ENCODE data around the gene CCL16. TPM values are rescaled to one million over a fixed set of nuclear protein-coding genes. Genes with fewer than 3 reads are reported as not detected.
"Not testable (repeated sequence)": the region's sequence is repeated elsewhere in the genome, so short reads cannot be mapped to it uniquely, and the experiment has no call there.

Gene CCL16
- total and polyA plus RNA-seq, 3 experiments from 2014 or later, result not detected

DNA sequence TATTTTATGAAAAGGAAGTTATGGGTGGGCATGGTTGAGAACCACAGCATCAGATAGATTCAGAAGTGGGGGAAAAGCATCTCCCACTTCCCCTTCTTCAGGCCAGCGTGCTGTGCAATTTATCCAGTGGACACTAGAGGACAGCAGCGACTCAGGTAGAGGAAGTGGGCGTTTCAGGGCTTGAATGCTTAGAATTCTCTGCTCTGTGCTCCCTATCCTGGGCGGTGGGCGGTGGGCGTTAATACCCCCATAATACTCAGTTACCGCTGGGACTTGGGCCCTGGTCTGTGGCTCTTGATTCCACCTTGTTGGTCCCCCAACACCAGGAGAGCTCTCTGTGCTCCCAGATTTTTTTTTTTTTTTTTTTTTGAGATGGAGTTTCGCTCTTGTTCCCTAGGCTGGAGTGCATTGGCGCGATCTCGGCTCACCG, 34.1 kb downstream of the CCL16 start:
- Mint-ChIP-seq H3K27ac (peak overlapping the region in 2 of 8 donors; percentile 22 to 75), H3K4me1 (peaks cover 7 to 26% (median 10%) of the 10 kb centered on the region in 3 donors), H3K36me3 (no peaks in the 10 kb centered on the region), H3K9me3 (peaks cover 0 to 1% (median 0%) of the 10 kb centered on the region in 5 donors), H3K4me3 (peak overlapping the region in 5 of 7 donors; percentile 44 to 72 (median 55)), H3K27me3 (no peaks in the 10 kb centered on the region)
- CTCF ChIA-PET, result interaction anchor here (0.7 to 4.2 kb wide), 10 partner anchors 16 to 549 kb away, joined by 3 to 13 read pairs (median 4); partner anchors contain the start of gene RDM1
- Histone ChIP-seq H3K9me3 (ENCODE audit: low read length) (no peaks in the 10 kb centered on the region), H3K36me3 (ENCODE audit: insufficient read depth, low read length) (no peaks in the 10 kb centered on the region), H3K27me3 (ENCODE audit: insufficient read depth, low read length, poor library complexity, severe bottlenecking) (no peaks in the 10 kb centered on the region), H3K27ac (ENCODE audit: low read depth, low read length) (no peak overlapping the region), H3K4me1 (ENCODE audit: insufficient read depth, low read length) (no peaks in the 10 kb centered on the region), H3K4me3 (ENCODE audit: low read length) (no peak overlapping the region)
- DNase-seq, result peak; percentile 14 to 68 (median 21)
- POLR2A ChIA-PET, result interaction anchor here (0.6 to 1.4 kb wide), 2 partner anchors 68 to 79 kb away, joined by 3 read pairs; partner anchors contain the start of gene CCL5

DNA sequence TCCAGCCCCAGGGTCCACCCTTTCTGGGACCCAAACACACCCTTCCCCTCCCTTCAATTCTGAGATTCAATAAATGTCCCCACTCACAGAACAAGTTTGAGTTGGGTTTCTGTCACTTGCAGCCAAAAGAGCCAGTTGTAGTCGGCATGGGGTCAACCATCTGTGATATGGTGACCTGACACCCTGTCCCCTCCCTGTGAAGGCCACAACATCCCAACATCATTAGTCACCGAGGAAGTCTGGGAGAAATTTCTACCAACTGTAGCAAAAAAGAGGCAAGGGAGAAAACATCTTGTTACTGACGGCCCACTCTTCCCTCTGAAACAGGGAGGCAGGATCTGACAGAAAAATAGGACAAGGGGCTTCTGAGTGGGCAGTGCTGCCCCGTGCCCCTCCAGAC, 37.1 kb downstream of the CCL16 start:
- no peaks in the 10 kb centered on the region for H3K27me3 ChIP-seq (ENCODE audit: insufficient read depth, low read length, poor library complexity, severe bottlenecking)
- POLR2A ChIA-PET, result no interaction called here
- CTCF ChIA-PET, result interaction anchor here (1.2 kb wide), 1 partner anchor 129 kb away, joined by 4 read pairs; no protein-coding TSS in a partner anchor
- Mint-ChIP-seq H3K4me3 (no peak overlapping the region), H3K27me3 (no peaks in the 10 kb centered on the region), H3K9me3 (peaks cover 0 to 1% (median 0%) of the 10 kb centered on the region in 5 donors), H3K27ac (peak overlapping the region in 1 of 8 donors; percentile 27), H3K36me3 (no peaks in the 10 kb centered on the region), H3K4me1 (peaks cover 7 to 26% (median 10%) of the 10 kb centered on the region in 3 donors)
- no peak overlapping the region for H3K27ac ChIP-seq (ENCODE audit: low read depth, low read length)
- no peak overlapping the region for H3K4me3 ChIP-seq (ENCODE audit: low read length)
- H3K9me3 ChIP-seq (ENCODE audit: low read length), result no peaks in the 10 kb centered on the region
- no peaks in the 10 kb centered on the region for H3K36me3 ChIP-seq (ENCODE audit: insufficient read depth, low read length)
- DNase-seq, result no peak
- no peaks in the 10 kb centered on the region for H3K4me1 ChIP-seq (ENCODE audit: insufficient read depth, low read length)

DNA sequence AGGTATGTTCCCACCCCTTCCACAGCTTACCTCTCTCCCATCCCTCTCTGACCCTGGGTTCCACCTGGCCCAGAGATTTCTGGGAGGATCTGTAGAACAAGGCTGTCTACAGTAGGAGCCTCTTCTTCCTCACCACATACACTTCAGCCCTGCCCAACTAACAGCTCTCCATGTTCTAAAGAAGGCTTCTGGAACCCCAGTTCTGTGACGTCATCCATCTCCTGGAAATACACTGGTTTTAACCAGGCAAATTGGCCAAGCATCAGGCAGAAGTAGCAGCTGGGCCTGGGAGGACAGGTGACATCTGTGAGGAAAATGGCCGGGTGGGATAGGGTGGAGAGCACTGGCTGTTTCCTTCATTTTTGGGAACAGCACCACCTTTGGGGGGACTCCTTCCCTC, 37.8 kb downstream of the CCL16 start, which contains the start of gene LYZL6:
TSS of gene LYZL6 (minus strand) at position 177 of the 400 bp plus-strand sequence. CDS start 4,357 bp downstream, outside the sequence.
- CTCF ChIA-PET, result interaction anchor here (1.3 kb wide), 1 partner anchor 205 kb away, joined by 4 read pairs; no protein-coding TSS in a partner anchor

DNA sequence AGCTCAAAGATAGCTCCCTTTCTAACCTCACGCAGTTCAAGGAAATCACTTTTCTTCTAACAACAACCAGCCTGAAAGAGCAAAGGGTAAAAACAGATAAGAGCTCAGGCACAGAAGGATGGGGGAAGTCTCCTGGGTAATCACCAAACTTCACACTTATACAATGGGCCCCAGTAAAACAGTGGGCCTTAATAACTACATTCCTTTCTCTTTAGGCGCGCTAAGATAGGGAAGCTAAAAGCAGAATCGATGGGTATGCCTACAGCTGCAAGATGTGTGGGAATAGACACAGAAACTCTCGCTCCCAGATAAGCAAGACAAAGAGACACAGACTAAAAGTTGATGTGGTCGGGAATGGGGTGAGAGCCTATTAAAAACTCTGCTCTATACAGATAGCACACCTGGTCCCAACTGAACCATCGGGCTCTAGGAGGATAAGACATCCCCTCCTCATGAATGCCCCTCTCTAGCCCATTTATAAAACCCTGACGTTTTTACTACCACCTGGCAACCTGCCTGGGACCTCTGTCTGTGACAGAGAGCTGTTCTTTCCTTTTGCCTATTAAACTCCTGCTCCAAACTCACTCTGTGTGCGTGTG, 38.6 kb downstream of the CCL16 start:
- POLR2A ChIA-PET, result no interaction called here
- peak overlapping the region in 6 of 8 donors; percentile 4 to 84 (median 50) for H3K27ac Mint-ChIP-seq

More for the DNA sequence above, 37.8 kb downstream of the CCL16 start, which contains the start of gene LYZL6:
- Mint-ChIP-seq H3K4me3 (no peak within 1 kb of the TSS), H3K4me1 (peaks cover 10 to 26% (median 11%) of the 10 kb centered on the region in 3 donors), H3K27me3 (no peaks in the 10 kb centered on the region), H3K36me3 (peaks cover 0 to 1% (median 0%) of the 10 kb centered on the region in 3 donors), H3K9me3 (peaks cover 0 to 1% (median 0%) of the 10 kb centered on the region in 5 donors), H3K27ac (peak within 1 kb of the TSS in 6 of 8 donors; percentile 4 to 84 (median 48))
- no peaks in the 10 kb centered on the region for H3K27me3 ChIP-seq (ENCODE audit: insufficient read depth, low read length, poor library complexity, severe bottlenecking)
- H3K27ac ChIP-seq (ENCODE audit: low read depth, low read length), result no peak within 1 kb of the TSS
- DNase-seq, result no peak
- no peaks in the 10 kb centered on the region for H3K9me3 ChIP-seq (ENCODE audit: low read length)
- POLR2A ChIA-PET, result interaction anchor here (0.6 kb wide), 1 partner anchor 49 kb away, joined by 7 read pairs; no protein-coding TSS in a partner anchor
- H3K4me1 ChIP-seq (ENCODE audit: insufficient read depth, low read length), result no peaks in the 10 kb centered on the region
- no peaks in the 10 kb centered on the region for H3K36me3 ChIP-seq (ENCODE audit: insufficient read depth, low read length)
- no peak within 1 kb of the TSS for H3K4me3 ChIP-seq (ENCODE audit: low read length)

DNA sequence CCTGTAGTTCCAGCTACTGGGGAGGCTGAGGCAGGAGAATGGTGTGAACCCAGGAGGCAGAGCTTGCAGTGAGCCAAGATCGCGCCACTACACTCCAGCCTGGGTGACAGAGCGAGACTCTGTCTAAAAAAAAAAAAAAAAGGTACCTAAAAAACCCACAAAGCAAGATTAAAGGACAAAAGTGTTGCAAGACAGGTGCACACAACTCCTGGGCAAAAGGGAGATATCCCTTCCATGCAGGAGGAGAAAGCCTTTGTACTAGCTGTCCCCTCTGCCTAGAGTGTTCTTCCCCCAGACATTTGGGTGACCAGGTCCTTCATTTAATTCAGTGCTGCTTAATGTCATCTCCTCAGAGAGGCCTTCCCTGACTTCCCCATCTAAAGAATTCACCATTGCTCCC, 42.8 kb downstream of the CCL16 start:
- DNase-seq; H3K9me3 Mint-ChIP-seq; H3K36me3 Mint-ChIP-seq; H3K9me3 ChIP-seq (ENCODE audit: low read length); POLR2A ChIA-PET; H3K4me1 ChIP-seq (ENCODE audit: insufficient read depth, low read length); H3K36me3 ChIP-seq (ENCODE audit: insufficient read depth, low read length); H3K27me3 ChIP-seq (ENCODE audit: insufficient read depth, low read length, poor library complexity, severe bottlenecking); H3K27ac ChIP-seq (ENCODE audit: low read depth, low read length); H3K4me1 Mint-ChIP-seq; H3K27me3 Mint-ChIP-seq; H3K4me3 Mint-ChIP-seq; H3K4me3 ChIP-seq (ENCODE audit: low read length): not testable (repeated sequence)
- CTCF ChIA-PET, result interaction anchor here (0.9 to 1.4 kb wide), 4 partner anchors 31 to 174 kb away, joined by 3 to 5 read pairs (median 4); no protein-coding TSS in a partner anchor
- H3K27ac Mint-ChIP-seq, result peak overlapping the region in 1 of 8 donors; percentile 67

More for the DNA sequence above, 38.6 kb downstream of the CCL16 start:
- Mint-ChIP-seq H3K4me3 (no peak overlapping the region), H3K27me3 (no peaks in the 10 kb centered on the region), H3K9me3 (peaks cover 0 to 1% (median 0%) of the 10 kb centered on the region in 5 donors), H3K4me1 (peaks cover 10 to 26% (median 11%) of the 10 kb centered on the region in 3 donors), H3K36me3 (peaks cover 0 to 1% (median 0%) of the 10 kb centered on the region in 3 donors)
- H3K9me3 ChIP-seq (ENCODE audit: low read length), result no peaks in the 10 kb centered on the region
- CTCF ChIA-PET, result interaction anchor here (0.7 to 1.3 kb wide), 3 partner anchors 9 to 250 kb away, joined by 3 to 4 read pairs (median 3); no protein-coding TSS in a partner anchor
- H3K4me1 ChIP-seq (ENCODE audit: insufficient read depth, low read length), result no peaks in the 10 kb centered on the region
- H3K27me3 ChIP-seq (ENCODE audit: insufficient read depth, low read length, poor library complexity, severe bottlenecking), result no peaks in the 10 kb centered on the region
- DNase-seq, result no peak
- no peaks in the 10 kb centered on the region for H3K36me3 ChIP-seq (ENCODE audit: insufficient read depth, low read length)
- H3K27ac ChIP-seq (ENCODE audit: low read depth, low read length), result no peak overlapping the region
- no peak overlapping the region for H3K4me3 ChIP-seq (ENCODE audit: low read length)

GRCh38 chr17:35936063-35936462, 45.2 kb downstream of the CCL16 start:
- ChIA-PET POLR2A (interaction anchor here (0.9 kb wide), 1 partner anchor 40 kb away, joined by 3 read pairs; no protein-coding TSS in a partner anchor), CTCF (interaction anchor here (1.3 kb wide), 1 partner anchor 86 kb away, joined by 3 read pairs; no protein-coding TSS in a partner anchor)
- Mint-ChIP-seq H3K27ac (no peak overlapping the region), H3K4me3 (no peak overlapping the region), H3K9me3 (no peaks in the 10 kb centered on the region), H3K36me3 (peaks cover 0 to 1% (median 0%) of the 10 kb centered on the region in 3 donors), H3K4me1 (peaks cover under 1 to 5% (median 4%) of the 10 kb centered on the region in 3 donors), H3K27me3 (no peaks in the 10 kb centered on the region)
- Histone ChIP-seq H3K4me1 (ENCODE audit: insufficient read depth, low read length) (no peaks in the 10 kb centered on the region), H3K36me3 (ENCODE audit: insufficient read depth, low read length) (no peaks in the 10 kb centered on the region), H3K9me3 (ENCODE audit: low read length) (no peaks in the 10 kb centered on the region), H3K27me3 (ENCODE audit: insufficient read depth, low read length, poor library complexity, severe bottlenecking) (no peaks in the 10 kb centered on the region), H3K27ac (ENCODE audit: low read depth, low read length) (no peak overlapping the region), H3K4me3 (ENCODE audit: low read length) (no peak overlapping the region)
- no peak for DNase-seq

DNA sequence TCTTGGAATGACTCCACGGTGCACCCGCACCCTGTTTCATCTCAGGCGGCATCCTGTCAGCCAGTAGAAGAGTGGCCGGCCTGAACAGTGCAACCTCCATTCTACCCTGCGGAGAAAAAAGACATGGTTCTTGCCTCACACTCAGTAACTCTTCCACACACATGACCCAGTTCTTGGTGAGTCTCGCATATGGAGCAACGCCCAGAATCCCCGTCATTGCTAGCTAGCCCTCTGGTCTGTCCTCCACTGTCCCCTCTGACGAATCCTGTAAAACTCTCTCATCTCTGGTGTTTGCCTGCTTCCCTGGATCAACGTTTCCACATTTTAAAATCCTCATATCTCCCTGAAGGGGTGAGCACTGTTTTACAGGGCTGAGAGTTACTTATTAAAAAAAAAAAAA, 46.5 kb downstream of the CCL16 start:
- no peak for DNase-seq
- no peak overlapping the region for H3K27ac Mint-ChIP-seq
- Histone ChIP-seq H3K27ac (ENCODE audit: low read depth, low read length) (no peak overlapping the region), H3K4me3 (ENCODE audit: low read length) (no peak overlapping the region), H3K27me3 (ENCODE audit: insufficient read depth, low read length, poor library complexity, severe bottlenecking) (no peaks in the 10 kb centered on the region), H3K36me3 (ENCODE audit: insufficient read depth, low read length) (no peaks in the 10 kb centered on the region), H3K4me1 (ENCODE audit: insufficient read depth, low read length) (peaks cover 4% of the 10 kb centered on the region), H3K9me3 (ENCODE audit: low read length) (no peaks in the 10 kb centered on the region)
- no peak overlapping the region for H3K4me3 Mint-ChIP-seq
- H3K36me3 Mint-ChIP-seq, result peaks cover 0 to 2% (median 1%) of the 10 kb centered on the region in 3 donors
- ChIA-PET POLR2A (interaction anchor here (0.7 kb wide), 1 partner anchor 96 kb away, joined by 3 read pairs; no protein-coding TSS in a partner anchor), CTCF (interaction anchor here (0.9 kb wide), 1 partner anchor 10 kb away, joined by 3 read pairs; no protein-coding TSS in a partner anchor)
- no peaks in the 10 kb centered on the region for H3K9me3 Mint-ChIP-seq
- H3K27me3 Mint-ChIP-seq, result no peaks in the 10 kb centered on the region
- H3K4me1 Mint-ChIP-seq, result peaks cover 11 to 18% (median 16%) of the 10 kb centered on the region in 3 donors

GRCh38 chr17:35932586-35932985, 48.7 kb downstream of the CCL16 start:
- H3K4me1 Mint-ChIP-seq, result peaks cover 22 to 30% (median 25%) of the 10 kb centered on the region in 3 donors
- H3K27ac ChIP-seq (ENCODE audit: low read depth, low read length), result no peak overlapping the region
- peaks cover 6% of the 10 kb centered on the region for H3K4me1 ChIP-seq (ENCODE audit: insufficient read depth, low read length)
- no peaks in the 10 kb centered on the region for H3K9me3 Mint-ChIP-seq
- no peak overlapping the region for H3K27ac Mint-ChIP-seq
- H3K36me3 ChIP-seq (ENCODE audit: insufficient read depth, low read length), result no peaks in the 10 kb centered on the region
- ChIA-PET POLR2A (no interaction called here), CTCF (interaction anchor here (1.0 to 2.2 kb wide), 3 partner anchors 12 to 216 kb away, joined by 3 to 8 read pairs (median 4); partner anchors contain the start of gene CCL5)
- H3K4me3 Mint-ChIP-seq, result no peak overlapping the region
- no peak overlapping the region for H3K4me3 ChIP-seq (ENCODE audit: low read length)
- H3K27me3 ChIP-seq (ENCODE audit: insufficient read depth, low read length, poor library complexity, severe bottlenecking), result no peaks in the 10 kb centered on the region
- no peaks in the 10 kb centered on the region for H3K9me3 ChIP-seq (ENCODE audit: low read length)
- peaks cover 0 to 7% (median 0%) of the 10 kb centered on the region in 3 donors for H3K36me3 Mint-ChIP-seq
- DNase-seq, result no peak
- H3K27me3 Mint-ChIP-seq, result no peaks in the 10 kb centered on the region
